ENCODE data around the gene SLC9A2.

GRCh38 chr2:102603904-102604303 lies 15.4 kb upstream of the SLC9A2 start:
- TF ChIP-seq POLR2A (IDR thresholded peaks at IDR 0.05) (no peak), CTCF (IDR thresholded peaks at IDR 0.05 in 4 of 5, conservative IDR thresholded peaks at IDR 0.05 in 1 of 5) (no peak)

Data from gastrocnemius medialis (tissue), 4 donors.